Adipose tissue (tissue), 3 donors: Measurements from ENCODE around the gene PREB. TPM values are rescaled to one million over a fixed set of nuclear protein-coding genes. Genes with fewer than 3 reads are reported as not detected.
"Not testable (repeated sequence)": the region's sequence is repeated elsewhere in the genome, so short reads cannot be mapped to it uniquely, and the experiment has no call there.

Source experiments
- H3K27ac ChIP-seq: one replicate; pipeline ENCODE4 v1.5.1; 2013; ENCODE audit warnings: low read depth, low read length
- WGBS, 3 donors: extraction: QIAGEN DNeasy Blood & Tissue Kit; methylation state at CpG; one replicate each; pipeline ENCODE4 v1.1.7; 2013; 5-methylcytosine and 5-hydroxymethylcytosine counted together
- polyA plus RNA-seq, 3 donors: library from polyadenylated mRNA; stranded (reverse); fragments of 200-250 nt; gene quantifications; one replicate each; pipeline ENCODE4 v1.2.3, GENCODE V29; 2013
- donor health status: healthy with polysubstance abuse.
- donor health status: Bipolar disorder and iron deficiency.
- donor health status: healthy.

PREB gene
- 10 to 100 TPM; 51.7 to 66.5 (median 51.8) TPM for polyA plus RNA-seq

- H3K27ac ChIP-seq = no peak within 1 kb of the TSS
- 0 to 1% (median 0%) methylated on average over 75 to 86 of the region's 86 CpGs for WGBS, 3 donors
Observed at GRCh38 chr2:27133905-27134780, at the start of gene PREB. Gene PREB, minus strand, starts transcription at chr2:27134636. Its CDS starts 215 bp downstream, at chr2:27134421.

- no peak overlapping the region for H3K27ac ChIP-seq
- 60 to 69% (median 68%) methylated on average over 4 of the region's 4 CpGs for WGBS, 3 donors
Observed at GRCh38 chr2:27184115-27184514, 49.7 kb upstream of the PREB start.

GRCh38 chr2:27182346-27182745 is 47.9 kb upstream of the PREB start:
- no peak overlapping the region for H3K27ac ChIP-seq
- WGBS, 3 donors = 67 to 73% (median 67%) methylated on average over 4 of the region's 4 CpGs

GRCh38 chr2:27179344-27180000 is 45.0 kb upstream of the PREB start:
- H3K27ac ChIP-seq = no peak overlapping the region
- 59 to 70% (median 62%) methylated on average over 3 of the region's 3 CpGs for WGBS, 3 donors

- 78 to 91% (median 88%) methylated on average over 3 of the region's 3 CpGs for WGBS, 3 donors
- no peak overlapping the region for H3K27ac ChIP-seq
Observed at GRCh38 chr2:27178469-27178868, 44.0 kb upstream of the PREB start.

GRCh38 chr2:27177441-27178351 is 43.3 kb upstream of the PREB start:
- no peak overlapping the region for H3K27ac ChIP-seq
- 60 to 84% (median 81%) methylated on average over 15 of the region's 15 CpGs for WGBS, 3 donors

GRCh38 chr2:27175781-27176180 is 41.3 kb upstream of the PREB start:
- H3K27ac ChIP-seq = not testable (repeated sequence)
- 85 to 92% (median 89%) methylated on average over 4 of the region's 4 CpGs for WGBS, 3 donors

- 55 to 69% (median 67%) methylated on average over 8 of the region's 8 CpGs for WGBS, 3 donors
- H3K27ac ChIP-seq = no peak overlapping the region
Observed at GRCh38 chr2:27175330-27175729, 40.9 kb upstream of the PREB start.

GRCh38 chr2:27174638-27175037 is 40.2 kb upstream of the PREB start:
- 63 to 79% (median 78%) methylated on average over 6 of the region's 6 CpGs for WGBS, 3 donors
- no peak overlapping the region for H3K27ac ChIP-seq

- no peak overlapping the region for H3K27ac ChIP-seq
- 54 to 75% (median 70%) methylated on average over 8 of the region's 8 CpGs for WGBS, 3 donors
Observed at GRCh38 chr2:27171351-27171848, 37.0 kb upstream of the PREB start.

- WGBS, 3 donors = 64 to 76% (median 73%) methylated on average over 6 of the region's 6 CpGs
- no peak overlapping the region for H3K27ac ChIP-seq
Observed at GRCh38 chr2:27170581-27171337, 36.3 kb upstream of the PREB start.

- no peak overlapping the region for H3K27ac ChIP-seq
- 83 to 86% (median 84%) methylated on average over 8 of the region's 8 CpGs for WGBS, 3 donors
Observed at GRCh38 chr2:27164960-27165763, 30.7 kb upstream of the PREB start.

GRCh38 chr2:27162151-27163121 is 28.0 kb upstream of the PREB start:
- WGBS, 3 donors = 80 to 82% (median 81%) methylated on average over 15 of the region's 15 CpGs
- H3K27ac ChIP-seq = no peak overlapping the region

- no peak overlapping the region for H3K27ac ChIP-seq
- WGBS, 3 donors = 76 to 88% (median 86%) methylated on average over 9 of the region's 9 CpGs
Observed at GRCh38 chr2:27160191-27160590, 25.8 kb upstream of the PREB start.

- no peak overlapping the region for H3K27ac ChIP-seq
- WGBS, 3 donors = 84 to 88% (median 86%) methylated on average over 6 of the region's 6 CpGs
Observed at GRCh38 chr2:27159271-27159670, 24.8 kb upstream of the PREB start.

- H3K27ac ChIP-seq = no peak overlapping the region
- 55 to 78% (median 75%) methylated on average over 6 of the region's 6 CpGs for WGBS, 3 donors
Observed at GRCh38 chr2:27158468-27158867, 24.0 kb upstream of the PREB start.
